C4-2B (cell line): ENCODE measurements around the gene C3orf49.
A peak's percentile ranks its signal among the peaks of the same experiment; 100 is the strongest.

Experiments
- H3K27ac ChIP-seq: fragments of 450-650 bp; 2 replicates; pipeline ENCODE4 v1.5.1; 2017
- ZFX ChIP-seq: fragments of 450-650 bp; IDR thresholded peaks from 2 replicates; pipeline ENCODE4 v1.6.1; 2017
- TF ChIP-seq, protein P1 (sequence below): fragments of 450-650 bp; conservative IDR thresholded peaks from 2 replicates; pipeline ENCODE4 v1.5.1; 2017; ENCODE audit warnings: mild to moderate bottlenecking

C3orf49 gene

DNA sequence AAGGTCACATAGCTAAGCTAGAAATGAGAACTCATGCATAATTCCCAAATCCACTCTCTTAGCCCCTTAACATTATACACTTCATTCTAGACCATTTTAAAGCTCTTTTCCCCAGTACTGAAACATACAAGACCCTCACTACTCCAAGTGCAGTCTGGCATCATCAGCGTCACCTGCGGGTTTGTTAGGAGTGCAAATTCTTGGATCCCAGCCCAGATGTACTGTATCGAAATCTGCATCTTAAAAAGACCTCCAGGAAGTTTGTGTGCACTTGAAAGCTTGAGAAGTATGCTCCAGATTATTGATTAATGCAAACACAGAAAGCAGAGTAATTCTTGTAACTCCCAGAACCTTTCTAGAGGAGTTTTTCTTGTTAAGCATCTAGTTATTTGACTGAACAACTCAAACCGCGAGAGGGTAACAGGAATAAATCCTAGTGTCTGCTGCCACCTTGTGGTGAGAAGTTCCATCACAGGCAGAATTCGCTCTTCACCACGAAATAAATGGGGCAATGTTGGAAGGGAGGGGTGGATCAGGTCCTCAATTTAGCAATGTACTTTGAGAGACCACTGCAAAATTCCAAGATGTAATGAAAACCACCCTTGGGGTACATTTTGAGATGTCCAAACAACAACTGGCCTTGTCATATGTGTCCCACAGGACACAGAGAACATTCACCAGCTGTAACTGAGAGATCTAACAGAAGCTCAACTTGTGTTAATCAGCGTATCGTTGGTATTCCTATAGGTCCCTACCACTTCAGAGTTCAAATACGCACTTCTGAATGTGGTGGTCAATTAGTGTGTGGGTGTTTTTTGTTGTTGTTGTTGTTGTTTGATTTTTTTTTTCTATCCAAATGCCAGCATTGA, 583 bp upstream of the C3orf49 start:
- TF ChIP-seq ZFX: no peak
- TF ChIP-seq, protein P1, sequence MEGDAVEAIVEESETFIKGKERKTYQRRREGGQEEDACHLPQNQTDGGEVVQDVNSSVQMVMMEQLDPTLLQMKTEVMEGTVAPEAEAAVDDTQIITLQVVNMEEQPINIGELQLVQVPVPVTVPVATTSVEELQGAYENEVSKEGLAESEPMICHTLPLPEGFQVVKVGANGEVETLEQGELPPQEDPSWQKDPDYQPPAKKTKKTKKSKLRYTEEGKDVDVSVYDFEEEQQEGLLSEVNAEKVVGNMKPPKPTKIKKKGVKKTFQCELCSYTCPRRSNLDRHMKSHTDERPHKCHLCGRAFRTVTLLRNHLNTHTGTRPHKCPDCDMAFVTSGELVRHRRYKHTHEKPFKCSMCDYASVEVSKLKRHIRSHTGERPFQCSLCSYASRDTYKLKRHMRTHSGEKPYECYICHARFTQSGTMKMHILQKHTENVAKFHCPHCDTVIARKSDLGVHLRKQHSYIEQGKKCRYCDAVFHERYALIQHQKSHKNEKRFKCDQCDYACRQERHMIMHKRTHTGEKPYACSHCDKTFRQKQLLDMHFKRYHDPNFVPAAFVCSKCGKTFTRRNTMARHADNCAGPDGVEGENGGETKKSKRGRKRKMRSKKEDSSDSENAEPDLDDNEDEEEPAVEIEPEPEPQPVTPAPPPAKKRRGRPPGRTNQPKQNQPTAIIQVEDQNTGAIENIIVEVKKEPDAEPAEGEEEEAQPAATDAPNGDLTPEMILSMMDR: peak; percentile 83
- H3K27ac ChIP-seq: no peak overlapping the region

DNA sequence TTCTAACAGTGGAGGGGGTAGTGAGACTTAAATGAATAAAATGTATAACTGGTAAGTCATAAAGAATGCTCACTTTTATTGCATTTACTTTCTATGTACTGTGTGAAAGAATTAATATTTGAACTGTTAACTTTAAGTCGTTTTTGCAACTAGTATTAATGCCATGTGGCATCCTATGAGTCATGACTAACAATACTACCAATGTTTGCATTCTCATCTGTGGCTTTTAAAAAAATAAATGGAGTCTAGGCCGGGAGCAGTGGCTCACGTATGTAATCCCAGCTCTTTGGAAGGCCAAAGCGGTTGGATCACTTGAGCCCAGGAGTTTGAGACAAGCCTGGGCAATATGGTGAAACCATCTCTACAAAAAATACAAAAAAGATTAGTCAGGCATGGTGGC, 5.2 kb downstream of the C3orf49 start:
- TF ChIP-seq ZFX: no peak
- TF ChIP-seq, protein P1: no peak
- H3K27ac ChIP-seq: no peak overlapping the region

DNA sequence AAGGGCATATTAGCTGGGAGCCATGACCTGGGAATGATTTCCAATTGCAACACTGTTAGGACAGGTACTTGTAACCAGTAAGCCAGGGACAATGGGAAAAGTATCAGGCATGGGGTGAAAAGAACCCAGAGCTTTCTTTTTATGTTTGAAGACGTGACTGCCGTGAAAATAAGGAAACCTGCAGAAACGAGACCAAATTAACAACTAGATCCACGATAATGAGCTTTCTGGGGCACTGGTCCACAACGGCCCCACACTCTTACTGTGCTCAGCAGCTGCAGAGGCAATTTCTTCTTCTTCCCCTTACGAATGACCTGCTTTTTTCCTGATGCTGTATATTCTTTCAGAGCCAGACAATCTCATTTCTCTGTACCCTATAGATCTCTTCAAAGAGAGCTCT, 11.4 kb downstream of the C3orf49 start:
- no peak overlapping the region for H3K27ac ChIP-seq
- TF ChIP-seq ZFX: no peak
- TF ChIP-seq, protein P1: no peak

DNA sequence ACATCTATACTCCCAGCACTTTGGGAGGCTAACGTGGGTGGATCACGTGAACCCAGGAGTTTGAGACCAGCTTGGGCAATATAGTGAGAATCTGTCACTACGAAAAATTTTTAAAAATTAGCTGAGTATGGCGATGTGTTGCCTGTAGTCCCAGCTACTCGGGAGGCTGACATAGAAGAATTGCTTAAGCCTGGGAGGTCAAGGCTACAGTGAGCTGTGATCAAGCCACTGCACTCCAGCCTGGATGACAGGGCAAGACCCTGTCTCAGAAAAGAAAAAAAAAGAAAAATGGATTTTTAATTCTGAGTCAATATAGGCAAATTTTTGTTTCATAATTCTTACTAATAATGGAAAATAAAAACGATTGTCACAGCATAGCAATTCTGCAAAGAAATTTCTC, 13.3 kb downstream of the C3orf49 start:
- TF ChIP-seq ZFX: no peak
- TF ChIP-seq, protein P1: no peak
- no peak overlapping the region for H3K27ac ChIP-seq

DNA sequence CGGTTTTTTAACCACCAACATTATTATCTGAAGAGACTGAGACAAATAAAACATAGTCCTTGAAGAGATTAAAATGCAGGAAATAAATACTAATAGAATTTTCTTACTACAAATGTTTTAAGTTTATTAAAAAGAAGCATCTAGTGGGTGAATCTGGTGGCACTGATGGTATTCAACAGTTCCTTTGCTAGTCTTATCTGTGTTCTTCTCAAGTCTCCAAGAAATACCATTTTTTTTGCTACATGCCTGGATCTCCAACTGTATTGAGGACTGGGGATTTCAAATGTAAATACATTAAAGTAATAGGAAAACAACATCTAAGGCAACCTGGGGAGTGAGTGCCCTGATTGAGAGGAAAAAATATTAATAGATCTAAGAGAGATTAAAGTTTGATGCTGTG, 22.6 kb downstream of the C3orf49 start:
- no peak for TF ChIP-seq ZFX
- TF ChIP-seq, protein P1: no peak
- no peak overlapping the region for H3K27ac ChIP-seq

DNA sequence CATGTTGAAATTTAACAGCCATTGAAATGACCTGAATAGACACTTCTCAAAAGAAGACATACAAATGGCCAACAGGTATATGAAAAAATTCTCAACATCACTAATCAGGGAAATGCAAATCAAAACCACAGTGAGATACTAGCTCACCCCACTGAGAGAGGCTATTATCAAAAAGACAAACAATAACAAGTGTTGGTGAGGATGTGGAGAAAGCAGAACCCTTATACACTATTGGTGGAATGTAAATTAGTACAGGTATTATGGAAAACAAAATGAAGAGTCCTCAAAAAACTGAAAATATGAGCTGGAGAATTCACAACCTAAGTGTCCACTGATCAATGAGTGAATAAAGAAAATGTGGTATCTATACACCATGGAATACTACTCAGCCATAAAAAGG, 23.0 kb downstream of the C3orf49 start:
- TF ChIP-seq, protein P1: no peak
- TF ChIP-seq ZFX: no peak
- H3K27ac ChIP-seq: no peak overlapping the region

DNA sequence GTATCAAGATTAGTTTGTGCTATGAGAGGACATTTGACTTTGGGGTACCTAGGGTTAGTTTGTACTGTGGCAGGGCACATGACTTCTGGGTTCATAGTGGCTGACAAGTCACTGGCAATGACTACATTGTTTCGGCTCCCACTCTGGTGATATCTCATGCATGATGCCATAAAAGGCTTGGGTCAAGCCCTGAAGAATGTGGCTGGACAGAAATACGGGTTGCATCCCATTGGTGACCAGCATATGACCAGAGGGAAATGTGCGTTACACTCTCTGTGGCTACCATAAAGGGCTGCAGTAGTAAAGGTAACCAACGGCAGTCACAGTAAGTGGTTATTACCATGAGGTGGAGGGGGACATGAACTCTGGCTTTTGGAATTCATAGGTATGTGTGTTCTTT, 26.1 kb downstream of the C3orf49 start:
- no peak for TF ChIP-seq ZFX
- TF ChIP-seq, protein P1: no peak
- H3K27ac ChIP-seq: no peak overlapping the region
